ENCODE results near the gene ST6GALNAC3. TPM values are rescaled to one million over a fixed set of nuclear protein-coding genes. Genes with fewer than 3 reads are reported as not detected.

ST6GALNAC3 gene
- polyA plus RNA-seq, 2 of the 4 experiments (the other 2 are of a cell fraction), result 1.1 to 1.2 TPM

DNA sequence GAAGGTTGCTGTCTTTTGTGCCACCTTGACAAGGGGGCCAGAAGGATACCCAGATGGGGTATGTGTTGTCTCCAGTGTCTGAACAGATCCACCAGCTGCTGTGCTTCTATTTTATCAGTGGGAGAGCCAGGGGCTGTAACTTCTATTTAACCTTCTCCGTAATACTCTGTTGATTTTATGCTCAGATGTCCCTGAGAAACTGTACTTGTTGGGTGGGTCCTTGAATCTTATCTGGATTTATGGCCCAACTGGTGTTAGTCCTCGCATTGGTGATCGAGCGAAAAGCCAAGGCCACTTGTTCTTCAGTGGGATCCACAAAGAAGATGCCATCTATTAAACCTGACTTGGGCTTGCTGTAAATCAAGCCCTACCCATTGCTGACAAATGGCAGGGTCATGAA, 56.4 kb downstream of the ST6GALNAC3 start:
- H3K9me3 ChIP-seq, result no peaks in the 10 kb centered on the region
- no peak for DNase-seq (ENCODE audit: low read depth in 1 of 2, low spot score in 1 of 2)
- TF ChIP-seq PHF8 (IDR thresholded peaks at IDR 0.05; ENCODE audit: borderline replicate concordance, low read depth) (no peak), HEYL (CRISPR knock-in tag; IDR thresholded peaks at IDR 0.05) (no peak), MAZ (IDR thresholded peaks at IDR 0.05; ENCODE audit: borderline replicate concordance, low read depth, low read length) (no peak), JUN (IDR thresholded peaks at IDR 0.05) (no peak), NPAS2 (CRISPR knock-in tag; IDR thresholded peaks at IDR 0.05; ENCODE audit: borderline replicate concordance) (no peak), ZC3H11A (IDR thresholded peaks at IDR 0.05) (no peak), TFCP2L1 (CRISPR knock-in tag; IDR thresholded peaks at IDR 0.05) (no peak), MAFK (IDR thresholded peaks at IDR 0.05; ENCODE audit: partially characterized antibody) (no peak), RCOR1 (IDR thresholded peaks at IDR 0.05; ENCODE audit: low read depth, low read length) (no peak), ZNF302 (CRISPR knock-in tag; IDR thresholded peaks at IDR 0.05) (no peak), SREBF2 (IDR thresholded peaks at IDR 0.05) (no peak), SMC3 (IDR thresholded peaks at IDR 0.05) (no peak), CHD4 (IDR thresholded peaks at IDR 0.05; ENCODE audit: borderline replicate concordance) (no peak), BHLHE40 (IDR thresholded peaks at IDR 0.05; ENCODE audit: low read depth, low read length) (no peak), HOXB5 (CRISPR knock-in tag; IDR thresholded peaks at IDR 0.05) (no peak)
- TF ChIP-seq, protein P1, sequence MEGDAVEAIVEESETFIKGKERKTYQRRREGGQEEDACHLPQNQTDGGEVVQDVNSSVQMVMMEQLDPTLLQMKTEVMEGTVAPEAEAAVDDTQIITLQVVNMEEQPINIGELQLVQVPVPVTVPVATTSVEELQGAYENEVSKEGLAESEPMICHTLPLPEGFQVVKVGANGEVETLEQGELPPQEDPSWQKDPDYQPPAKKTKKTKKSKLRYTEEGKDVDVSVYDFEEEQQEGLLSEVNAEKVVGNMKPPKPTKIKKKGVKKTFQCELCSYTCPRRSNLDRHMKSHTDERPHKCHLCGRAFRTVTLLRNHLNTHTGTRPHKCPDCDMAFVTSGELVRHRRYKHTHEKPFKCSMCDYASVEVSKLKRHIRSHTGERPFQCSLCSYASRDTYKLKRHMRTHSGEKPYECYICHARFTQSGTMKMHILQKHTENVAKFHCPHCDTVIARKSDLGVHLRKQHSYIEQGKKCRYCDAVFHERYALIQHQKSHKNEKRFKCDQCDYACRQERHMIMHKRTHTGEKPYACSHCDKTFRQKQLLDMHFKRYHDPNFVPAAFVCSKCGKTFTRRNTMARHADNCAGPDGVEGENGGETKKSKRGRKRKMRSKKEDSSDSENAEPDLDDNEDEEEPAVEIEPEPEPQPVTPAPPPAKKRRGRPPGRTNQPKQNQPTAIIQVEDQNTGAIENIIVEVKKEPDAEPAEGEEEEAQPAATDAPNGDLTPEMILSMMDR (IDR thresholded peaks at IDR 0.05), result no peak
- no peak overlapping the region for H3K4me2 ChIP-seq
- ATAC-seq, result no peak
- no peak overlapping the region for H3K4me3 ChIP-seq
- no peak overlapping the region for H3K27ac ChIP-seq
- ChIA-PET POLR2A (no interaction called here), CTCF (no interaction called here)
- no peaks in the 10 kb centered on the region for H3K4me1 ChIP-seq
- no peak for FAIRE-seq
- WGBS (ENCODE audit: missing lambda C conversion rate), result 76% methylated on average over 4 of the region's 4 CpGs

DNA sequence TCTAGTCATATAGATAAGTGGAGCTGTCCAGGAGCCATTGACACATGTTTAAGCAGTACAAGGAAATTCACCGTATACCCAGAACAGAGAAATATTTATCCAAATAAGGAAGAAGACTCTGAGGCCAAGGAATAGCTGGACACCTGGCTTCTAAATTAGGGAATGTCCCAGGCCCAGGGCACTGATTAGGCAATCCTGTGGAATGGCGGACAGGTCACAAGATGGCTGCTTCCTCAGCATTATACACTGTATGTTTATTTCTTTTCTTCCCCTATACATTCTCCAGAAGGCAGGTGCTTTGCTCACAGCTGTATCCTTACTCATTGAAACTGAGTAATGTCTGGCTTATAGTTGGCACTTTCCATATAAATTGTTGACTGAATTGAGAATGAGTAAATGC, 59.4 kb downstream of the ST6GALNAC3 start:
- POLR2A ChIA-PET, result no interaction called here
- ATAC-seq (no peak), DNase-seq (ENCODE audit: low read depth in 1 of 2, low spot score in 1 of 2) (no peak), FAIRE-seq (no peak)
- WGBS (ENCODE audit: missing lambda C conversion rate), result 72% methylated on average over 2 of the region's 2 CpGs
- TF ChIP-seq HOXB5 (CRISPR knock-in tag; IDR thresholded peaks at IDR 0.05) (no peak), MAZ (IDR thresholded peaks at IDR 0.05; ENCODE audit: borderline replicate concordance, low read depth, low read length) (no peak), FOSB (CRISPR knock-in tag; IDR thresholded peaks at IDR 0.05) (no peak), BHLHE40 (IDR thresholded peaks at IDR 0.05; ENCODE audit: low read depth, low read length) (no peak), KDM1A (IDR thresholded peaks at IDR 0.05; ENCODE audit: low read depth) (no peak), MAFK (IDR thresholded peaks at IDR 0.05; ENCODE audit: partially characterized antibody) (no peak), ZC3H11A (IDR thresholded peaks at IDR 0.05) (no peak), NFE2L2 (conservative IDR thresholded peaks at IDR 0.05; ENCODE audit: low read length) (no peak), CBX8 (IDR thresholded peaks at IDR 0.05) (no peak)
- TF ChIP-seq, protein P2, sequence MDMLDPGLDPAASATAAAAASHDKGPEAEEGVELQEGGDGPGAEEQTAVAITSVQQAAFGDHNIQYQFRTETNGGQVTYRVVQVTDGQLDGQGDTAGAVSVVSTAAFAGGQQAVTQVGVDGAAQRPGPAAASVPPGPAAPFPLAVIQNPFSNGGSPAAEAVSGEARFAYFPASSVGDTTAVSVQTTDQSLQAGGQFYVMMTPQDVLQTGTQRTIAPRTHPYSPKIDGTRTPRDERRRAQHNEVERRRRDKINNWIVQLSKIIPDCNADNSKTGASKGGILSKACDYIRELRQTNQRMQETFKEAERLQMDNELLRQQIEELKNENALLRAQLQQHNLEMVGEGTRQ (IDR thresholded peaks at IDR 0.05), result no peak
- H3K4me2 ChIP-seq, result no peak overlapping the region
- H3K27ac ChIP-seq, result no peak overlapping the region
- H3K4me1 ChIP-seq, result no peaks in the 10 kb centered on the region
- H3K4me3 ChIP-seq, result no peak overlapping the region
- CTCF ChIA-PET, result interaction anchor here (1.6 kb wide), 1 partner anchor 20 kb away, joined by 6 read pairs; no protein-coding TSS in a partner anchor
- H3K9me3 ChIP-seq, result no peaks in the 10 kb centered on the region

DNA sequence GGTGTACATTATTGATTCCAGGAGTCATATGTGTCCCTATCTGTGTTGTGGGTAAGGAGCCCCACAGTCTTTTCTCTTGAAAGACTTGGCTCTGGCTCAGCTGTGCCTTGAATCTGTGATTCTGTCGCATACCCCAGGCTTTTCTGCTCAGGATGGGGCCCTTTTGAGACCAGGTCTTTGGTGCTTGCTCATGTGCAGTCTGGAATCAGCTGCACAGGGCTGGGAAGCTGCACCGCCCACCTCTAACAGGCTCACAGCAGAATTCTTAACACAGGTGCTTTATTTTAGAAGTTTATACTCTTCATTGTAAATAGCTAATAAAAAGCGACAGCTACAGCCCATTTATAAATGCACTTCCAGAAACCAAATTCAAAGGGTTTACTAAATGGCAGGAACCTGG, 61.3 kb downstream of the ST6GALNAC3 start:
- CTCF ChIA-PET, result interaction anchor here (1.1 kb wide), 1 partner anchor 19 kb away, joined by 3 read pairs; no protein-coding TSS in a partner anchor
- DNase-seq (ENCODE audit: low read depth in 1 of 2, low spot score in 1 of 2), result no peak
- no peak for FAIRE-seq
- WGBS (ENCODE audit: missing lambda C conversion rate), result 73% methylated on average over 2 of the region's 3 CpGs
- H3K4me2 ChIP-seq, result no peak overlapping the region
- no peaks in the 10 kb centered on the region for H3K4me1 ChIP-seq
- H3K9me3 ChIP-seq, result no peaks in the 10 kb centered on the region
- no peak overlapping the region for H3K4me3 ChIP-seq
- POLR2A ChIA-PET, result no interaction called here
- no peak overlapping the region for H3K27ac ChIP-seq
- no peak for ATAC-seq
- no peak for TF ChIP-seq TP53 (CRISPR knock-in tag; IDR thresholded peaks at IDR 0.05)
- no peak for TF ChIP-seq FOSB (CRISPR knock-in tag; IDR thresholded peaks at IDR 0.05)
- no peak for TF ChIP-seq TFCP2L1 (CRISPR knock-in tag; IDR thresholded peaks at IDR 0.05)
- TF ChIP-seq POLR2AphosphoS2 (conservative IDR thresholded peaks at IDR 0.05; ENCODE audit: low read length), result no peak
- TF ChIP-seq ZSCAN20 (CRISPR knock-in tag; IDR thresholded peaks at IDR 0.05), result no peak
- TF ChIP-seq HDAC2 (IDR thresholded peaks at IDR 0.05), result no peak
- no peak for TF ChIP-seq MAFK (IDR thresholded peaks at IDR 0.05; ENCODE audit: partially characterized antibody)
- no peak for TF ChIP-seq MYC (IDR thresholded peaks at IDR 0.05; ENCODE audit: borderline replicate concordance, low read length)
- TF ChIP-seq, protein P3, sequence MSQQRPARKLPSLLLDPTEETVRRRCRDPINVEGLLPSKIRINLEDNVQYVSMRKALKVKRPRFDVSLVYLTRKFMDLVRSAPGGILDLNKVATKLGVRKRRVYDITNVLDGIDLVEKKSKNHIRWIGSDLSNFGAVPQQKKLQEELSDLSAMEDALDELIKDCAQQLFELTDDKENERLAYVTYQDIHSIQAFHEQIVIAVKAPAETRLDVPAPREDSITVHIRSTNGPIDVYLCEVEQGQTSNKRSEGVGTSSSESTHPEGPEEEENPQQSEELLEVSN (IDR thresholded peaks at IDR 0.05; ENCODE audit: borderline replicate concordance, low read depth), result no peak
- TF ChIP-seq, protein P4, sequence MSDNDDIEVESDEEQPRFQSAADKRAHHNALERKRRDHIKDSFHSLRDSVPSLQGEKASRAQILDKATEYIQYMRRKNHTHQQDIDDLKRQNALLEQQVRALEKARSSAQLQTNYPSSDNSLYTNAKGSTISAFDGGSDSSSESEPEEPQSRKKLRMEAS (IDR thresholded peaks at IDR 0.05), result no peak
- TF ChIP-seq RCOR1 (IDR thresholded peaks at IDR 0.05; ENCODE audit: low read depth, low read length), result no peak
- TF ChIP-seq, protein P5, sequence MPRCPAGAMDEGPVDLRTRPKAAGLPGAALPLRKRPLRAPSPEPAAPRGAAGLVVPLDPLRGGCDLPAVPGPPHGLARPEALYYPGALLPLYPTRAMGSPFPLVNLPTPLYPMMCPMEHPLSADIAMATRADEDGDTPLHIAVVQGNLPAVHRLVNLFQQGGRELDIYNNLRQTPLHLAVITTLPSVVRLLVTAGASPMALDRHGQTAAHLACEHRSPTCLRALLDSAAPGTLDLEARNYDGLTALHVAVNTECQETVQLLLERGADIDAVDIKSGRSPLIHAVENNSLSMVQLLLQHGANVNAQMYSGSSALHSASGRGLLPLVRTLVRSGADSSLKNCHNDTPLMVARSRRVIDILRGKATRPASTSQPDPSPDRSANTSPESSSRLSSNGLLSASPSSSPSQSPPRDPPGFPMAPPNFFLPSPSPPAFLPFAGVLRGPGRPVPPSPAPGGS (IDR thresholded peaks at IDR 0.05), result no peak
- TF ChIP-seq CEBPB (IDR thresholded peaks at IDR 0.05), result no peak
- TF ChIP-seq, protein P6, sequence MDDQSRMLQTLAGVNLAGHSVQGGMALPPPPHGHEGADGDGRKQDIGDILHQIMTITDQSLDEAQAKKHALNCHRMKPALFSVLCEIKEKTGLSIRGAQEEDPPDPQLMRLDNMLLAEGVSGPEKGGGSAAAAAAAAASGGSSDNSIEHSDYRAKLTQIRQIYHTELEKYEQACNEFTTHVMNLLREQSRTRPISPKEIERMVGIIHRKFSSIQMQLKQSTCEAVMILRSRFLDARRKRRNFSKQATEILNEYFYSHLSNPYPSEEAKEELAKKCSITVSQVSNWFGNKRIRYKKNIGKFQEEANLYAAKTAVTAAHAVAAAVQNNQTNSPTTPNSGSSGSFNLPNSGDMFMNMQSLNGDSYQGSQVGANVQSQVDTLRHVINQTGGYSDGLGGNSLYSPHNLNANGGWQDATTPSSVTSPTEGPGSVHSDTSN (IDR thresholded peaks at IDR 0.05), result no peak
- TF ChIP-seq ZC3H11A (IDR thresholded peaks at IDR 0.05), result no peak

All from A549 (cell line).